DOHH2 (cell line): ENCODE results near the gene EPB41.

ENCODE experiments used
- CTCF ChIP-seq: fragments of 200-600 bp; sonication (generic); IDR thresholded peaks from one replicate; pipeline ENCODE4 v1.5.1; 2014; ENCODE audit warnings: antibody characterized with exemption, mild to moderate bottlenecking, low read depth, low read length; ENCODE audit not compliant: poor library complexity, severe bottlenecking
- EZH2phosphoT487 ChIP-seq: fragments of 200-600 bp; sonication (generic); IDR thresholded peaks from 2 replicates; pipeline ENCODE4 v1.6.1; 2017; ENCODE audit warnings: borderline replicate concordance, mild to moderate bottlenecking, antibody characterized with exemption, low read length, moderate library complexity, mixed read lengths

DNA sequence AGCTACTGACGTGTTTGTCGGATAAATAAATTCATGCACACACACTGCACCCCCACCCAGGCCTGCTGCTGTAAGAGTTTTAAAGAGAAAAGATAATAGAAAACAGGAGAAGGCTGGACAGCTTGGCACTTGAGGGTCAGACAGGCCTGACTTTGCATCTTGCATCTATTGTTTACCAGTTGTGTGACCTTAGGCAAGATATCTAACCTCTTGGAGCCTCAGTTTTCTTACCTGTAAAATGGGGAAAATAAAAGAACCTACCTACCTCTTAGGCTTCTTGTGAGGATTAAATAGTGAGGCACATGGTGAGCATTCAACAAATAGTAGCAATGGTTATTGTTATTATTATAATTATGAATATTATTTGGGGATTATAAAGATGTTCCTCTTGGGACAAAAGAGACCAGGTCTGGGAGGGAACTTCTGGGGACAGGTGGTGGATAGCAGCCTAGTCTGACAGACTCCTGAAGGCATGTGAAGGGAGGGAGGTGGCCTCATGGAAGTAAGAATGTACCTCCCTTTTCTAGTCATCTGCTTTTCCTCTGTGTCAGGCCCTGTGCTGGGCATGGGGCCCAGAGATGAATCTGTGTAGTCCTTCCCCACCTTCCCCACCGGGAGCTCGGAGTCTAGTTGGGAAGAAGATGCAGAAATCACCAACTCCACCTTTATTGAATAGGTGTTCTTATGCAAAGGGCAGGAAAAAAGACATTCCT lies 18.3 kb upstream of the EPB41 start:
- no peak for TF ChIP-seq CTCF
- no peak for TF ChIP-seq EZH2phosphoT487
